HepG2 (cell line): ENCODE data around the gene ECHS1.

Experiments used
- GATAD2A ChIP-seq: IDR thresholded peaks from 2 replicates; pipeline ENCODE4 v1.6.1; 2016
- KDM6A ChIP-seq: IDR thresholded peaks from 2 replicates; pipeline ENCODE4 v1.6.1; 2016; ENCODE audit warnings: low read depth
- ZNF777 ChIP-seq: sonication (generic); formaldehyde crosslinking; IDR thresholded peaks from 2 replicates; pipeline ENCODE4 v1.4.0; 2020; ENCODE audit warnings: missing genetic modification reagents

- TF ChIP-seq KDM6A (no peak), ZNF777 (CRISPR knock-in tag) (no peak), GATAD2A (no peak)
Observed at GRCh38 chr10:133420028-133420427, 46.9 kb upstream of the ECHS1 start.
